GM12878 (cell line): ENCODE data around the gene ASPG. TPM values are rescaled to one million over a fixed set of nuclear protein-coding genes. Genes with fewer than 3 reads are reported as not detected.

Experiments used
- ATAC-seq: fragments of 200-7000 bp; cut with Tn5 transposase; 3 replicates; pipeline ENCODE4 v1.9.1; 2020; ENCODE audit warnings: mild to moderate bottlenecking, moderate library complexity
- BruUV-seq: library from RNA; stranded (reverse); fragments of 400-500 nt; replicated peaks from 2 replicates; lab custom pipeline; 2021; lab: Mats Ljungman, UMichigan
- CTCF ChIA-PET: fragments of 300-600 bp; sonication (Branson Sonifier 250); formaldehyde crosslinking; extraction: SDS; loops from one replicate; lab custom pipeline; 2021; ENCODE audit warnings: inconsistent platforms; lab: Yijun Ruan, JAX
- POLR2A ChIA-PET: fragments of 350-600 bp; formaldehyde crosslinking; extraction: SDS; loops from one replicate; lab custom pipeline; 2021; ENCODE audit warnings: inconsistent platforms; lab: Charles Lee
- RAD21 ChIA-PET: fragments of 300-600 bp; sonication (Branson Sonifier 250); formaldehyde crosslinking; loops from one replicate; lab custom pipeline; 2023; ENCODE audit warnings: antibody characterized with exemption; ENCODE audit not compliant: unreplicated experiment; lab: Charles Lee
- SMC1A ChIA-PET: fragments of 300-600 bp; sonication (Branson Sonifier 250); formaldehyde crosslinking; loops from one replicate; lab custom pipeline; 2023; ENCODE audit not compliant: unreplicated experiment, uncharacterized antibody; lab: Charles Lee
- DNase-seq: peaks from one replicate; pipeline ENCODE4 v3.0.0-alpha.2; 2011; ENCODE audit warnings: low read depth, low spot score
- FAIRE-seq: peaks from 3 replicates; lab custom pipeline; 2011; peaks lifted over from hg19 to GRCh38; lab: Jason Lieb, UNC
- H2AFZ ChIP-seq: 2 replicates; pipeline ENCODE4 v1.6.0; 2011; ENCODE audit warnings: low read depth, low read length, control low read depth; ENCODE audit not compliant: control insufficient read depth
- H3K27ac ChIP-seq: 2 replicates; pipeline ENCODE4 v1.5.1; 2011; ENCODE audit warnings: control low read depth; ENCODE audit not compliant: control insufficient read depth, insufficient read depth
- H3K27me3 ChIP-seq, 2 experiments: replicated peaks in 1 of 2; 2 replicates each; pipeline versions ENCODE4 v1.6.0 to v1.6.1; 2011; ENCODE audit warnings: low read length in 1 of 2; ENCODE audit not compliant: control insufficient read depth in 2 of 2, insufficient read depth in 2 of 2
- H3K36me3 ChIP-seq, 2 experiments: 2 replicates each; pipeline ENCODE4 v1.5.1; 2011; ENCODE audit warnings: low read length in 1 of 2; ENCODE audit not compliant: control insufficient read depth in 2 of 2, insufficient read depth in 2 of 2
- H3K4me1 ChIP-seq: 2 replicates; pipeline ENCODE4 v1.6.1; 2011; ENCODE audit warnings: mild to moderate bottlenecking, low read length, moderate library complexity, mixed read lengths; ENCODE audit not compliant: control insufficient read depth, insufficient read depth
- H3K4me2 ChIP-seq: 2 replicates; pipeline ENCODE4 v1.6.0; 2011; ENCODE audit warnings: control low read depth; ENCODE audit not compliant: control insufficient read depth, insufficient read depth
- H3K4me3 ChIP-seq: fragments of 200-600 bp; sonication (generic); 2 replicates; pipeline ENCODE4 v1.5.1; 2016
- H3K79me2 ChIP-seq: 2 replicates; pipeline ENCODE4 v1.6.0; 2011; ENCODE audit warnings: low read length; ENCODE audit not compliant: control insufficient read depth, insufficient read depth
- H3K9ac ChIP-seq: 2 replicates; pipeline ENCODE4 v1.8.0; 2011; ENCODE audit warnings: low read length, control low read depth, mixed read lengths; ENCODE audit not compliant: control insufficient read depth, insufficient read depth
- H3K9me3 ChIP-seq: replicated peaks from 3 replicates; pipeline ENCODE4 v1.5.1; 2011; ENCODE audit warnings: mild to moderate bottlenecking, low read length; ENCODE audit not compliant: control insufficient read depth, insufficient read depth
- H4K20me1 ChIP-seq: 2 replicates; pipeline ENCODE4 v1.6.0; 2011; ENCODE audit not compliant: control insufficient read depth, insufficient read depth
- STAT1 ChIP-seq: fragments of 450-650 bp; conservative IDR thresholded peaks from 2 replicates; pipeline ENCODE4 v1.6.1; 2014; ENCODE audit warnings: antibody characterized with exemption, mild to moderate bottlenecking
- WGBS: methylation state at CpG from one replicate; pipeline ENCODE4 v1.1.6; 2016; ENCODE audit warnings: low lambda C conversion rate; ENCODE audit not compliant: insufficient replicate concordance, insufficient coverage; ENCODE audit errors: missing lambda C conversion rate; 5-methylcytosine and 5-hydroxymethylcytosine counted together
- in situ Hi-C: fragments of 300-500 bp; cut with MboI; formaldehyde crosslinking; loops from 9 replicates; pipeline ENCODE4 v1.14.3; 2018; ENCODE audit warnings: mixed read lengths
- intact Hi-C: fragments of 100-400 bp; cut with micrococcal nuclease; formaldehyde crosslinking; loops from one replicate; pipeline ENCODE4 v1.14.2; 2022; ENCODE audit not compliant: unreplicated experiment
- microRNA counts: library from miRNA; unstranded; fragments of <30 nt; microRNA quantifications from one replicate; lab custom pipeline; 2016
- microRNA-seq: library from miRNA; unstranded; fragments of <30 nt; microRNA quantifications from one replicate; pipeline ENCODE4, GENCODE V29; 2018
- polyA plus RNA-seq, 11 experiments: library from polyadenylated mRNA; depleted of rRNA in 4 of 11; unstranded in 6 of 11; stranded (reverse) in 5 of 11; fragments of >200 nt; fragmentation: Nextera tagmentation in 4 of 11; fragmentation: Illumina TruSeq in 1 of 11; extraction: Ambion mirVana in 4 of 11; extraction: Trizol in 1 of 11; gene quantifications; 1 replicate in 1 of 11; 2 replicates in 10 of 11; pipeline versions ENCODE4 v1.2.1 to v1.2.3, GENCODE V29; 2011 to 2016; ENCODE audit warnings: inconsistent platforms in 2 of 11, missing spikeins in 2 of 11, low read depth in 1 of 11
- small RNA-seq: library from RNA; depleted of rRNA; stranded (forward); fragments of <200 nt; gene quantifications from one replicate; pipeline ENCODE3, GENCODE V24; 2014
- total RNA-seq, 4 experiments: library from RNA; depleted of rRNA in 3 of 4; stranded (reverse); fragments of >200 nt in 3 of 4; fragmentation: Illumina TruSeq in 1 of 4; extraction: Trizol in 1 of 4; gene quantifications; 2 replicates each; pipeline versions ENCODE4 v1.2.1 to v1.2.3, GENCODE V29; 2013 to 2021

The ASPG gene
- total and polyA plus RNA-seq, 10 of the 15 experiments (the other 5 are each of a cell fraction or from before 2014, with no cell fraction given), result not detected

DNA sequence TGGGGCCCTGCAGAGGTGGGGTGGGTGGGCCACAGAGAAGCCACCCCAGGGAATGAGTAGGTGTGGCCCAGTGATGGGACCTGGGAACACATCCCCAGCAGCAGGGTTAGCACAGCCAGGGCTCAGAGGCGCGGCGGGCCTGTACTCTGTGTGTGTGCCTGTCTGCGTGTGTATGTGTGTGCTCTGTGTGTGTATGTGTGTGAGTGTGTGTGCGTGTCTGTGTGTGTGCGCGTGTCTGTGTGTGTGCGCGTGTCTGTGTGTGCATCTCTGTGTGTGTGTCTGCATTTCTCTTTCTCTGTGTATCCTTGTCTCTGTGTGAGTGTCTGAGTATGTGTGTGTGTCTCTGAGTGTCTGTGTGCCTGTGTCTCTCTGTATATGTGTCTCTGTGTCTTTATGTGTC lies 79.0 kb downstream of the ASPG start:
- intact Hi-C loops, result no loop called here
- BruUV-seq, result no TSS peak
- H3K79me2 ChIP-seq, result no peaks in the 10 kb centered on the region
- no peak overlapping the region for H3K4me3 ChIP-seq
- no peaks in the 10 kb centered on the region for H4K20me1 ChIP-seq
- ChIA-PET POLR2A (no interaction called here), SMC1A (no interaction called here), CTCF (no interaction called here), RAD21 (no interaction called here)
- DNase-seq, result no peak
- no peak for FAIRE-seq
- H3K27me3 ChIP-seq, result no peaks in the 10 kb centered on the region
- H2AFZ ChIP-seq, result no peak overlapping the region
- in situ Hi-C loops, result no loop called here
- no peak for ATAC-seq
- H3K36me3 ChIP-seq, result no peaks in the 10 kb centered on the region
- no peak overlapping the region for H3K27ac ChIP-seq
- no peak overlapping the region for H3K4me2 ChIP-seq
- no peaks in the 10 kb centered on the region for H3K9me3 ChIP-seq
- no peaks in the 10 kb centered on the region for H3K4me1 ChIP-seq
- no peak for TF ChIP-seq STAT1
- H3K9ac ChIP-seq, result no peak overlapping the region
- WGBS, result 68% methylated on average over 9 of the region's 9 CpGs

MicroRNA genes within 50 kb of the gene (microRNA counts, 767-probe panel; counts per million panel counts)
- microRNA hsa-miR-203 (lab: Ali Mortazavi, UCI), result 55.3 counts per million

Small RNA genes within 50 kb of the gene (microRNA-seq; reads per million reads assigned to microRNA genes)
- gene MIR203A, result not detected
- not detected for gene MIR203B

Small RNA genes within 50 kb of the gene (small RNA-seq; reads per million reads assigned to genes)
- gene MIR203A, result 0.16 reads per million

Other genes with a start within 250 kb of the ASPG start
- 3.3 and 3.5 TPM in 2 replicates for gene PPP1R13B, start 238.1 kb upstream of the ASPG start, total RNA-seq (2014; rRNA removed)
- 3.0 and 3.1 TPM in 2 replicates for gene PPP1R13B, start 238.1 kb upstream of the ASPG start, total RNA-seq (2014; rRNA removed; fragmentation: Illumina TruSeq; extraction: Trizol)
- gene PPP1R13B, start 238.1 kb upstream of the ASPG start, total RNA-seq (2021), result 7.3 and 8.7 TPM in 2 replicates
- 2.6 and 3.7 TPM in 2 replicates for gene PPP1R13B, start 238.1 kb upstream of the ASPG start, polyA plus RNA-seq (2011; rRNA removed)
- 2.0 and 3.3 TPM in 2 replicates for gene PPP1R13B, start 238.1 kb upstream of the ASPG start, polyA plus RNA-seq (2014; fragmentation: Illumina TruSeq; extraction: Trizol)
- gene PPP1R13B, start 238.1 kb upstream of the ASPG start, polyA plus RNA-seq (2014; fragmentation: Nextera tagmentation; extraction: Ambion mirVana), result under 1 TPM; 0.16 to 0.40 TPM
- 4.4 and 8.1 TPM in 2 replicates for gene PPP1R13B, start 238.1 kb upstream of the ASPG start, polyA plus RNA-seq (2014; rRNA removed)
- gene PPP1R13B, start 238.1 kb upstream of the ASPG start, polyA plus RNA-seq (2016; fragmentation: Nextera tagmentation; extraction: Ambion mirVana), result 1 to 10 TPM in 1 of 2 experiments, under 1 TPM in 1; 0.89 to 1.3 TPM
- not detected in 2 replicates for gene TDRD9, start 157.2 kb upstream of the ASPG start, total RNA-seq (2014; rRNA removed)
- not detected in 2 replicates for gene TDRD9, start 157.2 kb upstream of the ASPG start, total RNA-seq (2014; rRNA removed; fragmentation: Illumina TruSeq; extraction: Trizol)
- gene TDRD9, start 157.2 kb upstream of the ASPG start, total RNA-seq (2021), result not detected in 2 replicates
- gene TDRD9, start 157.2 kb upstream of the ASPG start, polyA plus RNA-seq (2011; rRNA removed), result 0.12 TPM in 1 of 2 replicates, not detected in the other
- not detected in 2 replicates for gene TDRD9, start 157.2 kb upstream of the ASPG start, polyA plus RNA-seq (2014; fragmentation: Illumina TruSeq; extraction: Trizol)
- not detected for gene TDRD9, start 157.2 kb upstream of the ASPG start, polyA plus RNA-seq (2014; fragmentation: Nextera tagmentation; extraction: Ambion mirVana)
- not detected in 2 replicates for gene TDRD9, start 157.2 kb upstream of the ASPG start, polyA plus RNA-seq (2014; rRNA removed)
- gene TDRD9, start 157.2 kb upstream of the ASPG start, polyA plus RNA-seq (2016; fragmentation: Nextera tagmentation; extraction: Ambion mirVana), result not detected
- gene RD3L, start 143.2 kb upstream of the ASPG start, total RNA-seq (2014; rRNA removed), result not detected in 2 replicates
- gene RD3L, start 143.2 kb upstream of the ASPG start, total RNA-seq (2014; rRNA removed; fragmentation: Illumina TruSeq; extraction: Trizol), result not detected in 2 replicates
- not detected in 2 replicates for gene RD3L, start 143.2 kb upstream of the ASPG start, total RNA-seq (2021)
- gene RD3L, start 143.2 kb upstream of the ASPG start, polyA plus RNA-seq (2011; rRNA removed), result not detected in 2 replicates
- gene RD3L, start 143.2 kb upstream of the ASPG start, polyA plus RNA-seq (2014; fragmentation: Illumina TruSeq; extraction: Trizol), result not detected in 2 replicates
- not detected for gene RD3L, start 143.2 kb upstream of the ASPG start, polyA plus RNA-seq (2014; fragmentation: Nextera tagmentation; extraction: Ambion mirVana)
- not detected in 2 replicates for gene RD3L, start 143.2 kb upstream of the ASPG start, polyA plus RNA-seq (2014; rRNA removed)
- not detected for gene RD3L, start 143.2 kb upstream of the ASPG start, polyA plus RNA-seq (2016; fragmentation: Nextera tagmentation; extraction: Ambion mirVana)
- gene KIF26A, start 52.9 kb downstream of the ASPG start, total RNA-seq (2014; rRNA removed), result not detected in 2 replicates
- not detected in 2 replicates for gene KIF26A, start 52.9 kb downstream of the ASPG start, total RNA-seq (2014; rRNA removed; fragmentation: Illumina TruSeq; extraction: Trizol)
- gene KIF26A, start 52.9 kb downstream of the ASPG start, total RNA-seq (2021), result 0.05 TPM in 1 of 2 replicates, not detected in the other
- not detected in 2 replicates for gene KIF26A, start 52.9 kb downstream of the ASPG start, polyA plus RNA-seq (2011; rRNA removed)
- gene KIF26A, start 52.9 kb downstream of the ASPG start, polyA plus RNA-seq (2014; fragmentation: Illumina TruSeq; extraction: Trizol), result not detected in 2 replicates
- not detected for gene KIF26A, start 52.9 kb downstream of the ASPG start, polyA plus RNA-seq (2014; fragmentation: Nextera tagmentation; extraction: Ambion mirVana)
- gene KIF26A, start 52.9 kb downstream of the ASPG start, polyA plus RNA-seq (2014; rRNA removed), result not detected in 2 replicates
- gene KIF26A, start 52.9 kb downstream of the ASPG start, polyA plus RNA-seq (2016; fragmentation: Nextera tagmentation; extraction: Ambion mirVana), result not detected